ENCODE measurements around the gene CCDC192.

Gene CCDC192

GRCh38 chr5:127944125-127944524 is 240.9 kb downstream of the CCDC192 start:
- DNase-seq (ENCODE audit: low read depth in 1 of 2, low spot score in 1 of 2), result no peak

- DNase-seq (ENCODE audit: low read depth in 1 of 2, low spot score in 1 of 2), result no peak
Measured at GRCh38 chr5:127947941-127948340, 244.8 kb downstream of the CCDC192 start.

- DNase-seq (ENCODE audit: low read depth in 1 of 2, low spot score in 1 of 2), result no peak
Measured at GRCh38 chr5:127950707-127951391, 247.7 kb downstream of the CCDC192 start.

GRCh38 chr5:127951791-127952190 is 248.6 kb downstream of the CCDC192 start:
- DNase-seq (ENCODE audit: low read depth in 1 of 2, low spot score in 1 of 2), result no peak

- DNase-seq (ENCODE audit: low read depth in 1 of 2, low spot score in 1 of 2), result no peak
Measured at GRCh38 chr5:127957183-127957582, 254.0 kb downstream of the CCDC192 start.

- DNase-seq (ENCODE audit: low read depth in 1 of 2, low spot score in 1 of 2), result no peak
Measured at GRCh38 chr5:127957701-127958239, 254.6 kb downstream of the CCDC192 start.

- DNase-seq (ENCODE audit: low read depth in 1 of 2, low spot score in 1 of 2), result no peak
Measured at GRCh38 chr5:127958421-127959011, 255.3 kb downstream of the CCDC192 start.

- no peak for DNase-seq (ENCODE audit: low read depth in 1 of 2, low spot score in 1 of 2)
Measured at GRCh38 chr5:127959152-127959764, 256.1 kb downstream of the CCDC192 start.

- no peak for DNase-seq (ENCODE audit: low read depth in 1 of 2, low spot score in 1 of 2)
Measured at GRCh38 chr5:127960270-127960691, 257.1 kb downstream of the CCDC192 start.

- no peak for DNase-seq (ENCODE audit: low read depth in 1 of 2, low spot score in 1 of 2)
Measured at GRCh38 chr5:127961006-127961762, 258.0 kb downstream of the CCDC192 start.

GRCh38 chr5:127961763-127962145 is 258.6 kb downstream of the CCDC192 start:
- no peak for DNase-seq (ENCODE audit: low read depth in 1 of 2, low spot score in 1 of 2)

- no peak for DNase-seq (ENCODE audit: low read depth in 1 of 2, low spot score in 1 of 2)
Measured at GRCh38 chr5:127962491-127962890, 259.3 kb downstream of the CCDC192 start.

GRCh38 chr5:127963233-127963632 is 260.0 kb downstream of the CCDC192 start:
- no peak for DNase-seq (ENCODE audit: low read depth in 1 of 2, low spot score in 1 of 2)

- DNase-seq (ENCODE audit: low read depth in 1 of 2, low spot score in 1 of 2), result no peak
Measured at GRCh38 chr5:127963931-127964330, 260.7 kb downstream of the CCDC192 start.

- DNase-seq (ENCODE audit: low read depth in 1 of 2, low spot score in 1 of 2), result no peak
Measured at GRCh38 chr5:127967323-127967982, 264.3 kb downstream of the CCDC192 start.

GRCh38 chr5:127967983-127968592 is 264.9 kb downstream of the CCDC192 start:
- no peak for DNase-seq (ENCODE audit: low read depth in 1 of 2, low spot score in 1 of 2)

- no peak for DNase-seq (ENCODE audit: low read depth in 1 of 2, low spot score in 1 of 2)
Measured at GRCh38 chr5:127969002-127969401, 265.8 kb downstream of the CCDC192 start.

- DNase-seq (ENCODE audit: low read depth in 1 of 2, low spot score in 1 of 2), result no peak
Measured at GRCh38 chr5:127969651-127970050, 266.5 kb downstream of the CCDC192 start.

- DNase-seq (ENCODE audit: low read depth in 1 of 2, low spot score in 1 of 2), result no peak
Measured at GRCh38 chr5:127970081-127970480, 266.9 kb downstream of the CCDC192 start.

GRCh38 chr5:127970854-127971425 is 267.7 kb downstream of the CCDC192 start:
- no peak for DNase-seq (ENCODE audit: low read depth in 1 of 2, low spot score in 1 of 2)
